Activated T-helper 17 cell treated with anti-CD3 and anti-CD28 coated beads, Interleukin-2, amount 50 U/mL, for 72 hours (primary cell): ENCODE data around the gene S100A6. TPM values are rescaled to one million over a fixed set of nuclear protein-coding genes. Genes with fewer than 3 reads are reported as not detected.
A peak's percentile ranks its signal among the peaks of the same experiment; 100 is the strongest.
"Not testable (repeated sequence)": the region's sequence is repeated elsewhere in the genome, so short reads cannot be mapped to it uniquely, and the experiment has no call there.

Experiments
- ATAC-seq: fragments of 150-1000 bp; cut with Tn5 transposase; replicated peaks from 2 replicates; pipeline ENCODE4 v1.10.0; 2021; ENCODE audit warnings: mild to moderate bottlenecking, moderate library complexity
- H3K27ac Mint-ChIP-seq: one replicate; pipeline ENCODE4 v1.8.0; 2022; ENCODE audit warnings: mixed read lengths
- H3K27me3 Mint-ChIP-seq: one replicate; pipeline ENCODE4 v1.8.0; 2022; ENCODE audit warnings: mixed read lengths
- H3K36me3 Mint-ChIP-seq: one replicate; pipeline ENCODE4 v1.8.0; 2022; ENCODE audit warnings: low read depth, mild to moderate bottlenecking, mixed read lengths
- H3K4me1 Mint-ChIP-seq: one replicate; pipeline ENCODE4 v1.8.0; 2022; ENCODE audit warnings: mixed read lengths
- H3K4me3 Mint-ChIP-seq: one replicate; pipeline ENCODE4 v1.8.0; 2022; ENCODE audit warnings: mild to moderate bottlenecking, mixed read lengths
- H3K9me3 Mint-ChIP-seq: one replicate; pipeline ENCODE4 v1.8.0; 2022; ENCODE audit warnings: mixed read lengths
- total RNA-seq, 2 donors: library from RNA; stranded (reverse); gene quantifications; one replicate each; pipeline ENCODE4 v1.2.3, GENCODE V29; 2022

Gene S100A6
- total RNA-seq, 2 donors from 2014 or later = 530 to 753 TPM

GRCh38 chr1:153569465-153569864 lies 33.7 kb upstream of the S100A6 start:
- Mint-ChIP-seq H3K4me1 (peaks cover 55% of the 10 kb centered on the region), H3K27ac (peak overlapping the region; percentile 100), H3K36me3 (peaks cover 18% of the 10 kb centered on the region), H3K27me3 (no peaks in the 10 kb centered on the region), H3K9me3 (no peaks in the 10 kb centered on the region), H3K4me3 (peak overlapping the region; percentile 96)
- no peak for ATAC-seq

DNA sequence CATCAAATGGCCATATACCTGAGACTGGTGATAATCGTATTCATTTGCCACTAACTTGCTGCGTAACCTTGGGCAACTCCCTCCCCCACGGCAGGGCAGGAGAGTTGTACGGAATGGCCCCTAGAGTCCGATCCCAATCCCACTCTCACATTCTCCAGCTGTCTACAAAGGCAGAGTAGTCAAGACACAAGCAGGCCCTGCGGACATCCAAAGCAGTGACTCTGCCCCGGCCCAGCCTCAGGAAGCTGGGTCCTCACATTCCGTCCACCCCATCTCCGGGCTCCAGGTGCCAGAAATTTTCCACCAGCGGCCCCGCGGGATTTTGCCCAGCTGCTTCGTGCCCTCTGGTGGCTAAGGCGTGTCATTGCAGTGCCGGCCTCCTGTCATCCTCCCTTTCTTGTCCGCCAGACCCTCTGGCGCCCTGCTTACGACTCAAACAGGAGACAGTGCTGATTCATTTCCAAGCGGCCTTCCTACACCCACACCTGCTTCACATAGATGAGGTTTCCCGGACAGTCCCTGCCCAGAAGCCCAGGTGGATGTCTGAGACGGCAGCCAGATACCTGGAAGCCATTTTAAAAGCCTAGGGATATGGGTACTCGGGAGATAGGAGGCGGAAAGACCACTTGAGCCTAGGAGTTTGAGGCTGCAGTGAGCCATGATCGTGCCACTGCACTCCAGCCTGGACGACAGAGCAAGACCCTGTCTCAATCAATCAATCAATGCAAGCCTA lies 32.7 kb upstream of the S100A6 start:
- Mint-ChIP-seq H3K27ac (peak overlapping the region; percentile 100), H3K36me3 (peaks cover 18% of the 10 kb centered on the region), H3K9me3 (no peaks in the 10 kb centered on the region), H3K4me1 (peaks cover 55% of the 10 kb centered on the region), H3K4me3 (peak overlapping the region; percentile 96), H3K27me3 (no peaks in the 10 kb centered on the region)
- peak; percentile 31 for ATAC-seq

- ATAC-seq = peak; percentile 51
- H3K4me1 Mint-ChIP-seq = peaks cover 48% of the 10 kb centered on the region
- peak overlapping the region; percentile 96 for H3K4me3 Mint-ChIP-seq
- no peaks in the 10 kb centered on the region for H3K9me3 Mint-ChIP-seq
- peaks cover 18% of the 10 kb centered on the region for H3K36me3 Mint-ChIP-seq
- H3K27me3 Mint-ChIP-seq = no peaks in the 10 kb centered on the region
- peak overlapping the region; percentile 100 for H3K27ac Mint-ChIP-seq
Observed at GRCh38 chr1:153567621-153568366, 32.0 kb upstream of the S100A6 start.

DNA sequence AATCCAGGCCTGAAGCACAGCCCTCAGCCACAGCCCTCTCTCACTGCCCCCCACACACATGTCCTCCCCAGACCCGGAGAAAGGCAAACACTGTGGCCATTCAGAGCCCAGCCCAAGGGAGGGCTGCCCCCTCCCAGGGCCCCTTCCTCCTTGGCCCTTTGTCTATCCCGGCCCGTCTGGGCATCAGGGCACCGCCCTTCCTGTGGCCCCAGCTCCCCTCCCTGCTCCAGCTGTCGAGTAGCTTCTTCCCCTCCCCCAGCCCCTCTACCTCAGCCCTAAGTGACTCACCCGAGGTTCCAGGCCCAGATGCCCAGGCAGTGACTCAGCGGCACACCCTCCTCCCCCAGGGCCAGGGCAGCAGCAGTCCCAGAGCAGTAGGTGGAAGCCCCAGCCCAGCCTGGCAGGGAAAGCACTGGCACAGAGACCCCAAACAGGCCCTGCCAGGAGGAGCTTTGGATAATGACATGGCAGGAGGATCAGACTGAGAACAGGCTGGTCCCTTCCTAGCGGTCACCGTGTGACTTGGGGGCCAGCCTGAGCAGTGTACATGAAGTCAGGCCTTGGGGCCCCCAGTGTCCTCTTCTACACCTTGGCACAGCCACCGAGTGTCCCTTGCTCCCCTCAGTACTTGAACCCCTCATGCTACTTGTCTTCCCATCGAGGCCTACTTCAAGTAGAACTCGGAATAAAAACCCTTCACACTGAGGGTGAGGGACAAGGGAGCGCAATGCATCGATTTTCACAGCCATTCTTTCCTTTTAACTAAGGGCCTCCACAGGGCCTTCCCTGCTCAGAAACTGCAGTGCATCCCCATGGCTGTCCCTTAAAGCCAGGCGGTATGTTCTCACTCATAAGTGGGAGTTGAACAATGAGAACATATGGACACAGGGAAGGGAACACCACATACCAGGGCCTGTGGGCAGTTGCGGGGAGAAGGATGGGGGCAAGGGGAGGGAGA lies 30.9 kb upstream of the S100A6 start:
- H3K4me3 Mint-ChIP-seq = peak overlapping the region; percentile 96
- no peaks in the 10 kb centered on the region for H3K9me3 Mint-ChIP-seq
- H3K36me3 Mint-ChIP-seq = peaks cover 18% of the 10 kb centered on the region
- ATAC-seq = peak; percentile 83
- H3K27me3 Mint-ChIP-seq = no peaks in the 10 kb centered on the region
- H3K4me1 Mint-ChIP-seq = peaks cover 44% of the 10 kb centered on the region
- peak overlapping the region; percentile 100 for H3K27ac Mint-ChIP-seq

DNA sequence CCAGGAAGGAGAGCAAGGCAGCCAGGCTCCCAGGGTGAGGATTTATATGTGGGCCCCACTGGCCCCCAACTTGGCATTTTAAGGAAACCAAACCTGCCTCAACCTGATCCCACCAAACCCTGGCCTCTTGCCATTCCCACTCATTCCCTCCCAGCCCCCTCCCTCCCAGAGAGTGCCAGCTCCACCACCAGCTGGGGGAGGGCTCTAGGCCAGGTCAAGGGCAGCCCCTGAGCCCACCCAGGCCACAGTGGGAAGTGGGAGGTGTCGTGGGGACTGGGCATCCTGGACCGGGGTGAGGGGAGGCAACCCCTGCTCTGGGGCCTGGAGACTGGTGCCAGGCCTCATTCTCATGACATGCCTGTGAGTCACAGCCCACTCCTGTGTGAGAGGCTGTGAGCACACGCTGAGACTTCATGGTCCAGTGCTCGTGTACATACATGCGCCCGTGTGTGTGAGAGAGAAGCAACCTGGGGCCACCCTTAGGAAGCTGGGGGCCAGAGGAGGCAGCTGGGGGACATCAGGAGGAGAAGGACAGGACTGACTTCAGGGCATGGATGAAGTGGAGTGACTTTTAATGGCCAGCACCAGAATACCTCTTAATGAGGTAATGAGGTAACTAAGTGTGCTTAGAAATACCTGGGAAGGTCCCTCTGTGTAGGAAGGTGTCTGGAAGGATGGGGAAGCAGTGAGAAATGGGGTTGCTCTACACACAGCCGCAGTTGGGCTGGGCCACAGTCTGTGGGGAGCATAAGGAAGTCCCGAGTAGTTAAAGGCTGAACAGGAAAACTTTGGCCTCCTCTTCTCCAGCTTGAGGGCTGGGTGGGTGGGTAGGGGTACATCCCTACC lies 30.0 kb upstream of the S100A6 start, which contains the start of gene S100A2:
Gene S100A2, minus strand, starts transcription at position 316 of the 846 bp plus-strand sequence. CDS start 1,967 bp downstream, outside the sequence.
- no peaks in the 10 kb centered on the region for H3K9me3 Mint-ChIP-seq
- H3K27ac Mint-ChIP-seq = peak within 1 kb of the TSS; percentile 100
- H3K36me3 Mint-ChIP-seq = peaks cover 18% of the 10 kb centered on the region
- peaks cover 40% of the 10 kb centered on the region for H3K4me1 Mint-ChIP-seq
- H3K4me3 Mint-ChIP-seq = peak within 1 kb of the TSS; percentile 96
- no peaks in the 10 kb centered on the region for H3K27me3 Mint-ChIP-seq
- peak; percentile 74 for ATAC-seq

DNA sequence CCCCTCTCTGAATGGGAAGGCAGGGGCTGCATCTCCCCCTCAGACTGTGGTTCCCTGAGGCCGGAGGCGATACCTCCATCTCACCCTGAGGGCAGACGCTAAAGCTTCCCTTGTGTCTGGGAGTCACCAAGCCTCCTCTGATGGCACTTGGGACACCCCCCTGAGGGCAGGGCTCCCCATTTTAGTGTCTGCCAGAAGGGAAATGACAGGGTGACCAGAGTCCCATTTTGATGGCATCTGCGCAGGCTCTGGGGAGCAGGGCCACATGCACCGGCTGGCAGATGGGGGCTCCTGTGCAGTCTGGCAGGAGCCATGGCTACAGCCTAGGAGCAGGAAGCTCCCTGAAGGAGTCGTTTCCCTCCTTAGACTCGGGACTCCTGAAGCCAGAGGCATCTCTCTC lies 28.2 kb upstream of the S100A6 start:
- H3K36me3 Mint-ChIP-seq = peaks cover 18% of the 10 kb centered on the region
- peaks cover 30% of the 10 kb centered on the region for H3K4me1 Mint-ChIP-seq
- H3K4me3 Mint-ChIP-seq = no peak overlapping the region
- ATAC-seq = no peak
- peak overlapping the region; percentile 38 for H3K27ac Mint-ChIP-seq
- H3K27me3 Mint-ChIP-seq = no peaks in the 10 kb centered on the region
- no peaks in the 10 kb centered on the region for H3K9me3 Mint-ChIP-seq

- Mint-ChIP-seq H3K4me1 (peaks cover 25% of the 10 kb centered on the region), H3K27me3 (no peaks in the 10 kb centered on the region), H3K36me3 (peaks cover 15% of the 10 kb centered on the region), H3K27ac (peak overlapping the region; percentile 38), H3K4me3 (no peak overlapping the region), H3K9me3 (no peaks in the 10 kb centered on the region)
- no peak for ATAC-seq
Observed at GRCh38 chr1:153563483-153563901, 27.7 kb upstream of the S100A6 start.

GRCh38 chr1:153562021-153562420 lies 26.2 kb upstream of the S100A6 start:
- H3K4me1 Mint-ChIP-seq = peaks cover 13% of the 10 kb centered on the region
- not testable (repeated sequence) for H3K9me3 Mint-ChIP-seq, H3K27me3 Mint-ChIP-seq, H3K36me3 Mint-ChIP-seq, ATAC-seq, H3K4me3 Mint-ChIP-seq
- peak overlapping the region; percentile 59 for H3K27ac Mint-ChIP-seq

GRCh38 chr1:153561466-153561985 lies 25.7 kb upstream of the S100A6 start:
- Mint-ChIP-seq H3K27me3 (no peaks in the 10 kb centered on the region), H3K4me1 (peaks cover 8% of the 10 kb centered on the region), H3K27ac (peak overlapping the region; percentile 59), H3K4me3 (no peak overlapping the region), H3K36me3 (peaks cover 6% of the 10 kb centered on the region), H3K9me3 (no peaks in the 10 kb centered on the region)
- no peak for ATAC-seq

DNA sequence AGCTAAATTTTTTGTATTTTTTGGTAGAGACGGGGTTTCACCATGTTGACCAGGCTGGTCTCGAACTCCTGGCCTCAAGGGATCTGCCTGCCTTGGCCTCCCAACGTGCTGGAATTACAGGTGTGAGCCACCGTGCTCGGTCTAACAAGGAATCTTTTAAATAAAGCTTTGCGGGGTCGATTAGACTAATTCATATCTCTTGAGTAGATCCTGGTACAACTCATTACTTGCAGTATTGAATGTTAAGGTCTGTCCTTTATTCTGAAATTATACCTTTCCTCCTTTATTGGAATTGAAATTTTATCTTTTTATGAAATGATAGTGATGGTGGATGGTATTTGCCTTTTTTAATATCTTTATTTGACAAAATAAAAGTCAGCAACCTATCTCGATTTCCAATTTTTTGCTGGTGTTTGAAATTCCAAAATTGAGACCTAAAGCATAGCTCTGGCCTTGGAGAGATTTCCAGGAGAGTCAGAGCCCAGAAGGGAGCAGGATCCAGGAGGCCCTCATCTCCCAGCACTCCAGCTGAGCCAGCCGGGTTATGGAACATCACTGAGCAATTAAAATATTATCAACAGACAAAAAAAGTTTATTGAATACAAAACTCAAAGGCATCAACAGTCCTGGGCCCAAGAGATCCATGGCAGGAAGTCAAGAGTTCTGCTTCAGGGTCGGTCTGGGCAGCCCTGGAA lies 25.1 kb upstream of the S100A6 start:
- Mint-ChIP-seq H3K27ac (no peak overlapping the region), H3K36me3 (peaks cover 4% of the 10 kb centered on the region), H3K27me3 (no peaks in the 10 kb centered on the region), H3K4me3 (no peak overlapping the region), H3K4me1 (peaks cover 5% of the 10 kb centered on the region), H3K9me3 (no peaks in the 10 kb centered on the region)
- ATAC-seq = no peak

DNA sequence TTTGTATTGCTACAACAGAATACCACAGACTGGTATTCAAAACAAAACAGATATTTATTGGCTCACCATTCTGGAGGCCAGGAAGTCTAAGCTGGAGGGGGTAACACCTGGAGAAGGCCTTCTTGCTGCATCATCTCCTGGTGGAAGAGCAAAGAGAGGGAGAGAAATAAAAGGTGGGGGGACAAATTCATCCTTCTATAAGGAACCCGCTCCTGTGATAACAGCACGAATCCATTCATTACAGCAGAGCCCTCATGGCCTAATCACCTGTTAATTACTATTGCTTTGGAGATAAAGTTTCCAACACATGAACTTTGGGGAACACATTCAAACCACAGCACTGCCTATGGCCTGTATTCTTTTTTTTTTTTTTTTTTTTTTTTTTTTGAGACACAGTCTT lies 24.4 kb upstream of the S100A6 start:
- Mint-ChIP-seq H3K36me3 (no peaks in the 10 kb centered on the region), H3K4me3 (no peak overlapping the region), H3K9me3 (no peaks in the 10 kb centered on the region), H3K27ac (no peak overlapping the region), H3K4me1 (no peaks in the 10 kb centered on the region), H3K27me3 (no peaks in the 10 kb centered on the region)
- ATAC-seq = no peak

DNA sequence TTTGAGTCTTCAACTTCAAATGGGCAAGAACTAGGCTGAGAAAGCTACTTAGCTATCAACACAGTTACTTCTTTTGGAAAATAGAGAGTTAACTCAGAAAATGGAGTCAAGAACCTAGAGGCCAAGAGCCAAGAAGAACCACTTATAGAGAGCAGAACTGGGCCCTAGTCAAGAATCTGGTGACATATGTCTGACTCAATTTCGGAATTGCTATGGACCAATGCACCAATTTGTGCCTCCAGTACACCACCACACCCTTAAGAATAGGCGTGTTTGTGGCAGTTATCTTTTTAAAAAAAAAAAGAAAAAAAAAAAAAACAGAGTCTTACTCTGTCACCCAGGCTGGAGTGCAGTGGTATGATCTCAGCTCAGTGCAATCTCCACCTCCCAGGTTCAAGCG lies 22.1 kb upstream of the S100A6 start:
- no peak for ATAC-seq
- Mint-ChIP-seq H3K27me3 (no peaks in the 10 kb centered on the region), H3K4me3 (no peak overlapping the region), H3K27ac (no peak overlapping the region), H3K4me1 (peaks cover 5% of the 10 kb centered on the region), H3K36me3 (no peaks in the 10 kb centered on the region), H3K9me3 (no peaks in the 10 kb centered on the region)

GRCh38 chr1:153556348-153556747 lies 20.6 kb upstream of the S100A6 start:
- no peak overlapping the region for H3K4me3 Mint-ChIP-seq
- peaks cover 5% of the 10 kb centered on the region for H3K4me1 Mint-ChIP-seq
- no peaks in the 10 kb centered on the region for H3K36me3 Mint-ChIP-seq
- no peaks in the 10 kb centered on the region for H3K9me3 Mint-ChIP-seq
- H3K27ac Mint-ChIP-seq = peak overlapping the region; percentile 18
- no peaks in the 10 kb centered on the region for H3K27me3 Mint-ChIP-seq
- ATAC-seq = no peak
